Ishikawa (cell line): ENCODE measurements around the gene TIE1.

ENCODE experiments used
- CEBPB ChIP-seq: IDR thresholded peaks from 2 replicates; pipeline ENCODE4 v1.6.1; 2012
- CREB1 ChIP-seq: IDR thresholded peaks from 2 replicates; pipeline ENCODE4 v1.6.1; 2012; ENCODE audit warnings: low read depth
- EGR1 ChIP-seq: IDR thresholded peaks from 2 replicates; pipeline ENCODE4 v1.6.1; 2012
- EP300 ChIP-seq: IDR thresholded peaks from 2 replicates; pipeline ENCODE4 v1.6.1; 2012; ENCODE audit warnings: borderline replicate concordance
- FOXM1 ChIP-seq: IDR thresholded peaks from 2 replicates; pipeline ENCODE4 v1.6.1; 2012; ENCODE audit warnings: low read depth, borderline replicate concordance
- NFIC ChIP-seq: IDR thresholded peaks from 2 replicates; pipeline ENCODE4 v1.6.1; 2012
- RAD21 ChIP-seq: IDR thresholded peaks from 2 replicates; pipeline ENCODE4 v1.6.1; 2012; ENCODE audit warnings: low read depth
- TAF1 ChIP-seq: IDR thresholded peaks from 2 replicates; pipeline ENCODE4 v1.6.1; 2012; ENCODE audit warnings: low read depth, mild to moderate bottlenecking
- TCF12 ChIP-seq: IDR thresholded peaks from 2 replicates; pipeline ENCODE4 v1.6.1; 2012; ENCODE audit warnings: low read depth
- TEAD4 ChIP-seq: IDR thresholded peaks from 2 replicates; pipeline ENCODE4 v1.6.1; 2012
- YY1 ChIP-seq: IDR thresholded peaks from 2 replicates; pipeline ENCODE4 v1.6.1; 2012; ENCODE audit warnings: low read depth
- ZBTB7A ChIP-seq: IDR thresholded peaks from 2 replicates; pipeline ENCODE4 v1.6.1; 2012; ENCODE audit warnings: low read depth
- TF ChIP-seq, protein P1 (sequence below): IDR thresholded peaks from 2 replicates; pipeline ENCODE4 v1.6.1; 2012
- TF ChIP-seq, protein P2 (sequence below): IDR thresholded peaks from 2 replicates; pipeline ENCODE4 v1.6.1; 2012; ENCODE audit warnings: low read depth, mild to moderate bottlenecking
- TF ChIP-seq, protein P3 (sequence below): IDR thresholded peaks from 2 replicates; pipeline ENCODE4 v1.6.1; 2012

The TIE1 gene

DNA sequence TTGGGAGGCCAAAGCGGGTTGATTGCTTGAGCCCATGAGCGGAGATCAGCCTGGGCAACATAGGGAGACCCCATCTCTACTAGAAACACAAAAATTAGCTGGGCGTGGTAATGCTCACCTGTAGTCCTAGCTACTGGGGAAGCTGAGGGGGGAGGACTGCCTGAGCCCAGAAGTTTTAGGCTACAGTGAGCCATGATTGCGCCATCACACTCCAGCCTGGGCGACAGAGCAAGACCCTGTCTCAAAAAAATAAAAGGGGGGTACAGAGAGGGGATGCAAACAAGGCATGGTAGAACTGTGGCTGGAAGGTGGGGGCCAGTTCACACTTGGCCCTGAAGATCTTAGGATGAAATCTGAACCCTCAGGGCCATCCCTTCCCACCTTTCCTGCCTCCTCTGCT, 14.2 kb upstream of the TIE1 start:
- TF ChIP-seq NFIC (no peak), YY1 (no peak), CEBPB (peak; percentile 54), EP300 (no peak), FOXM1 (no peak), EGR1 (no peak)

DNA sequence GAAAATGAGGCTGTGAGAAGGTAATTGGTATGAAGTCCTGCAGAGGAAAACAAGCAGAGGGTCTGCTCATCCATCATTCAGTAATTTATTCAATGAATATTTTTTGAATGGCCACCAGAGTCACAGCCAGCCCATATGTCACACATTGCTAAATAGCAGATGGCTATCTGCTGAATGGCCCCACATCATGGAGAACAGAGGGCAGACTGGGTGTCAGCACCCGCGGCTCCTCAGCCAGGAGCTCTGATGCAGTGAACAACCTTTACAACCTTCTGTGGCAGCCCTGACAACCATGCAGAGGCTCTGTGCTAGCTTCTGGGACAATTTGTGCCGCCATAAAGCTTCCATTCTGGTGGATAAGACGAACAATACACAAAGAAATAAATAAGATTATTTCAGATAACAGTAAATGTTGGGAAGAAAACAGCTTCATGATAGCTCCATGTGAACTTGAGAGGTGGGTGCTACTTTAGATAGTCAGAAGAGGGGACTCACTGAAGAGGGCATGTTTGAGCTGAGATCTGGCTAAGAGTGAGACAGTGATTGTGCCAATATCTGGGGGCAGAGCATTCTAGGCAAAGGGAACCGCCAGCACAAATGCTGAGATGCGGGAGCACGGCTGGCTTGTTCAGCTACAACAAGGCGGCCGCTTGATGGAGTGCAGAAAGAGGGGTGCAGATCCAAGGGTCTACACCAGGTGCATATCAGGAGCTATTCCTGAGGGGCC, 12.6 kb upstream of the TIE1 start:
- TF ChIP-seq CREB1 (no peak), TEAD4 (no peak)

DNA sequence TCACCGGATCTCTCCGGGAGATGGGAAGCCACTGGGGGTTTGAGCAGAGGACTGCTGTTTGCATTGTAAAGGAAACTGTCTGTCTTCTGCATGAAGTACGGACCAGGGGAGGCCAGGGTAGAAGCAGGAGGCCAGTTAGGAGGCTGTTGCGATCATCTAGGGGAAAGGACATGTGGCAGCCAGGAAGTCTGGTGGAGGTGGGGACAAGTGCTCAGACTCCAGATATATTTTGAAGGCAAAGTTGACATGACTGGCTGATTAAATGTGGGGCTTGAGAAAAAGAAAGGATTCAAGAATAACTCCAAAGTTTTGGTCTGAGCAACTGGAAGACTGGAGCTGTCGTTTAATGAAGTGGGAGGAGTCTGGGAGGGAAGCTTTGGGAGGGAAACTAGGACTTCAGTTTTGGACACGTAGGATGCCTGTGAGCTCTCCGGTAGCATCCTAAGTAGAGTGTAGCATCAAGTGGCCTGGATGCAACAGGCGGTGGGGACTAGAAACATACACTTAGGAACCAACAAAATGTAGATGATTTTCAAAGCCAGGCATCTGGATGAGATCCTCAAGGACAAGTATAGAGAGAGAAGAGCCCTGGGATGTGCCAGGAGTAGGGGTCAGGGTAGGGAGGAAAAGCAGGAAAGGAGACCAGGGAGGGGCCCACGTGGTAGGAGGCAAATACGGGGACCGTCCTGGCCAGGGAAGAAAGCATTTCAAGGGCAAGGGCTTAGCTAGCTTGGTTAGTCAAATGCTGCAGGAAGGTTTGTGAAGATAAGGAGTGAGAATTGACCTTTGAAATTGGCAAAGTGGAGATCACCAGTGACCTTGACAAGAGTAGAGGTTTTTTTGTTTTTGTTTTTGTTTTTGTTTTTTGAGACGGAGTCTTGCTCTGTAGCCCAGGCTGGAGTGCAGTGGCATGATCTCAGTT, 11.7 kb upstream of the TIE1 start:
- TF ChIP-seq RAD21 (no peak), TAF1 (no peak), YY1 (no peak), ZBTB7A (no peak)
- TF ChIP-seq, protein P1, sequence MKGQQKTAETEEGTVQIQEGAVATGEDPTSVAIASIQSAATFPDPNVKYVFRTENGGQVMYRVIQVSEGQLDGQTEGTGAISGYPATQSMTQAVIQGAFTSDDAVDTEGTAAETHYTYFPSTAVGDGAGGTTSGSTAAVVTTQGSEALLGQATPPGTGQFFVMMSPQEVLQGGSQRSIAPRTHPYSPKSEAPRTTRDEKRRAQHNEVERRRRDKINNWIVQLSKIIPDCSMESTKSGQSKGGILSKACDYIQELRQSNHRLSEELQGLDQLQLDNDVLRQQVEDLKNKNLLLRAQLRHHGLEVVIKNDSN = no peak
- TF ChIP-seq, protein P2, sequence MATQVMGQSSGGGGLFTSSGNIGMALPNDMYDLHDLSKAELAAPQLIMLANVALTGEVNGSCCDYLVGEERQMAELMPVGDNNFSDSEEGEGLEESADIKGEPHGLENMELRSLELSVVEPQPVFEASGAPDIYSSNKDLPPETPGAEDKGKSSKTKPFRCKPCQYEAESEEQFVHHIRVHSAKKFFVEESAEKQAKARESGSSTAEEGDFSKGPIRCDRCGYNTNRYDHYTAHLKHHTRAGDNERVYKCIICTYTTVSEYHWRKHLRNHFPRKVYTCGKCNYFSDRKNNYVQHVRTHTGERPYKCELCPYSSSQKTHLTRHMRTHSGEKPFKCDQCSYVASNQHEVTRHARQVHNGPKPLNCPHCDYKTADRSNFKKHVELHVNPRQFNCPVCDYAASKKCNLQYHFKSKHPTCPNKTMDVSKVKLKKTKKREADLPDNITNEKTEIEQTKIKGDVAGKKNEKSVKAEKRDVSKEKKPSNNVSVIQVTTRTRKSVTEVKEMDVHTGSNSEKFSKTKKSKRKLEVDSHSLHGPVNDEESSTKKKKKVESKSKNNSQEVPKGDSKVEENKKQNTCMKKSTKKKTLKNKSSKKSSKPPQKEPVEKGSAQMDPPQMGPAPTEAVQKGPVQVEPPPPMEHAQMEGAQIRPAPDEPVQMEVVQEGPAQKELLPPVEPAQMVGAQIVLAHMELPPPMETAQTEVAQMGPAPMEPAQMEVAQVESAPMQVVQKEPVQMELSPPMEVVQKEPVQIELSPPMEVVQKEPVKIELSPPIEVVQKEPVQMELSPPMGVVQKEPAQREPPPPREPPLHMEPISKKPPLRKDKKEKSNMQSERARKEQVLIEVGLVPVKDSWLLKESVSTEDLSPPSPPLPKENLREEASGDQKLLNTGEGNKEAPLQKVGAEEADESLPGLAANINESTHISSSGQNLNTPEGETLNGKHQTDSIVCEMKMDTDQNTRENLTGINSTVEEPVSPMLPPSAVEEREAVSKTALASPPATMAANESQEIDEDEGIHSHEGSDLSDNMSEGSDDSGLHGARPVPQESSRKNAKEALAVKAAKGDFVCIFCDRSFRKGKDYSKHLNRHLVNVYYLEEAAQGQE = no peak

DNA sequence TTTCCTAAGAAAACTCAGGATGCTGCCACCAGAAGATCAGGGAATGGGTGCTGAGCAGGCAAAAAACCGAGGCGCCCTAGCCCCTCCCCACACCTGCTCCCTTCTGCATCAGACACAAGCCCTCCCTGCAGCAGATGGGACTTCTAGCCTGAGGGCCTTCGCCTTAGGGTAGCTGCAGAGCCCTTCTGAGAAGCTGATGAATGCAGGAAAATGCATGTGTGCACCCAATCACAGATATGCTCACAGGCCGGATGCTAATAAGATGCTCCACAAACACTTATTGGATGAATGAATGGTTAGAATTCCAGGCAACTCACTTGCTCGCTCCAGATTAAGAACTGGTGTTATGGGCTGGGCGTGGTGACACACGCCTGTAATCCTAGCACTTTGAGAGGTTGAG, 8.6 kb upstream of the TIE1 start:
- TF ChIP-seq ZBTB7A = no peak
- TF ChIP-seq, protein P3, sequence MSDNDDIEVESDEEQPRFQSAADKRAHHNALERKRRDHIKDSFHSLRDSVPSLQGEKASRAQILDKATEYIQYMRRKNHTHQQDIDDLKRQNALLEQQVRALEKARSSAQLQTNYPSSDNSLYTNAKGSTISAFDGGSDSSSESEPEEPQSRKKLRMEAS = no peak
- no peak for TF ChIP-seq TAF1
- no peak for TF ChIP-seq EP300
- no peak for TF ChIP-seq CEBPB
- TF ChIP-seq YY1 = no peak
- TF ChIP-seq TEAD4 = no peak
- no peak for TF ChIP-seq FOXM1
- no peak for TF ChIP-seq TCF12
- TF ChIP-seq, protein P2 = no peak
- no peak for TF ChIP-seq EGR1
- TF ChIP-seq RAD21 = no peak
- no peak for TF ChIP-seq NFIC
- TF ChIP-seq CREB1 = no peak
- TF ChIP-seq, protein P1 = no peak

DNA sequence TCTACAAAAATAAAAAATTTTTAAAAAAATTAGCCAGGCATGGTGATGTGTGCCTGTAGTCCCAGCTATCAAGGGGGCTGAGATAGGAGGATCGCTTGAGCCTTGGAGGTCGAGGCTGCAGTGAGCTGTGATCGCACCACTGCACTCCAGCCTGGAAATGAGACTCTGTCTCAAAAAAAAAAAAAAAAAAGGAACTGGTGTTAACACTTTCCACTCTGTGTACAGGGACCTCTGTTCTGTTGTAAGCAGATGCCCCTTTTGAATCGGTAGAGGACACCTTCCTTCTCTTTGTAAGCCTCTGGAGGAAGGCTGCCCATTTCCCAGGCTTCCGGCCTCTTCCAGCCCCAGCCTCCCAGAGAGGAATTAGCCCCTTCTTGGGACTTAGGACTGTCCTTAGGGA, 8.1 kb upstream of the TIE1 start:
- TF ChIP-seq, protein P1 = no peak
- TF ChIP-seq NFIC = no peak
- no peak for TF ChIP-seq TCF12
- TF ChIP-seq, protein P2 = no peak
- TF ChIP-seq RAD21 = no peak
- TF ChIP-seq, protein P3 = no peak
